Astrocyte (in vitro differentiated cells and primary cell): ENCODE measurements around the gene TAS1R1. TPM values are rescaled to one million over a fixed set of nuclear protein-coding genes. Genes with fewer than 3 reads are reported as not detected.

Source experiments
- DNase-seq: peaks from one replicate; pipeline ENCODE4 v3.0.0-alpha.2; 2010; ENCODE audit warnings: low read depth
- FAIRE-seq: peaks from 2 replicates; lab custom pipeline; 2011; peaks lifted over from hg19 to GRCh38; lab: Jason Lieb, UNC
- H2AFZ ChIP-seq: 2 replicates; pipeline ENCODE4 v1.6.0; 2012; ENCODE audit warnings: low read depth, low read length, inconsistent platforms
- H3K27ac ChIP-seq: 2 replicates; pipeline ENCODE4 v1.5.1; 2011; ENCODE audit warnings: low read depth, low read length, inconsistent platforms
- H3K27me3 ChIP-seq: 2 replicates; pipeline ENCODE4 v1.6.0; 2011; ENCODE audit warnings: low read length, inconsistent platforms; ENCODE audit not compliant: insufficient read depth
- H3K36me3 ChIP-seq: 2 replicates; pipeline ENCODE4 v1.5.1; 2011; ENCODE audit warnings: low read length, inconsistent platforms; ENCODE audit not compliant: insufficient read depth
- H3K4me1 ChIP-seq: 2 replicates; pipeline ENCODE4 v1.5.1; 2011; ENCODE audit warnings: low read length, inconsistent platforms; ENCODE audit not compliant: insufficient read depth
- H3K4me2 ChIP-seq: 2 replicates; pipeline ENCODE4 v1.6.0; 2012; ENCODE audit warnings: low read length, inconsistent platforms
- H3K4me3 ChIP-seq: 2 replicates; pipeline ENCODE4 v1.5.1; 2011; ENCODE audit warnings: low read depth, mild to moderate bottlenecking, low read length, inconsistent platforms; ENCODE audit not compliant: insufficient read depth
- H3K79me2 ChIP-seq: 2 replicates; pipeline ENCODE4 v1.6.0; 2012; ENCODE audit warnings: mild to moderate bottlenecking, low read length, inconsistent platforms; ENCODE audit not compliant: insufficient read depth
- H3K9ac ChIP-seq: 2 replicates; pipeline ENCODE4 v1.6.0; 2012; ENCODE audit warnings: mild to moderate bottlenecking, low read length, inconsistent platforms
- H3K9me3 ChIP-seq: 2 replicates; pipeline ENCODE4 v1.5.1; 2012; ENCODE audit warnings: low read depth, mild to moderate bottlenecking, low read length, inconsistent platforms; ENCODE audit not compliant: insufficient read depth
- H4K20me1 ChIP-seq: 2 replicates; pipeline ENCODE4 v1.6.0; 2012; ENCODE audit warnings: low read length, inconsistent platforms; ENCODE audit not compliant: insufficient read depth
- H3K27ac Mint-ChIP-seq: one replicate; pipeline ENCODE4 v1.8.0; 2021; ENCODE audit warnings: mild to moderate bottlenecking, mixed read lengths; ENCODE audit not compliant: unreplicated experiment
- H3K27me3 Mint-ChIP-seq: one replicate; pipeline ENCODE4 v1.8.0; 2021; ENCODE audit warnings: low read depth, mixed read lengths; ENCODE audit not compliant: unreplicated experiment
- H3K36me3 Mint-ChIP-seq: one replicate; pipeline ENCODE4 v1.8.0; 2021; ENCODE audit warnings: low read depth, mixed read lengths; ENCODE audit not compliant: unreplicated experiment
- H3K4me1 Mint-ChIP-seq: one replicate; pipeline ENCODE4 v1.8.0; 2021; ENCODE audit warnings: low read depth, mixed read lengths; ENCODE audit not compliant: unreplicated experiment
- H3K4me3 Mint-ChIP-seq: one replicate; pipeline ENCODE4 v1.8.0; 2021; ENCODE audit warnings: mild to moderate bottlenecking, moderate library complexity, mixed read lengths; ENCODE audit not compliant: unreplicated experiment
- H3K9me3 Mint-ChIP-seq: one replicate; pipeline ENCODE4 v1.8.0; 2021; ENCODE audit warnings: mild to moderate bottlenecking, mixed read lengths; ENCODE audit not compliant: unreplicated experiment
- CTCF ChIP-seq: IDR thresholded peaks from 2 replicates; pipeline ENCODE4 v1.5.1; 2011; ENCODE audit warnings: low read depth, mild to moderate bottlenecking, inconsistent platforms, low read length, moderate library complexity; ENCODE audit not compliant: insufficient read depth
- EZH2 ChIP-seq: IDR thresholded peaks from 2 replicates; pipeline ENCODE4 v1.6.1; 2012; ENCODE audit warnings: mild to moderate bottlenecking, low read length, inconsistent platforms; ENCODE audit not compliant: insufficient read depth
- total RNA-seq: library from RNA; stranded (reverse); gene quantifications from 2 replicates; pipeline ENCODE4 v1.2.1, GENCODE V29; 2021

The TAS1R1 gene
- total RNA-seq, 1 donor from 2014 or later, result not detected

GRCh38 chr1:6508154-6508815 is 46.8 kb upstream of the TAS1R1 start:
- no peak overlapping the region for H3K27ac ChIP-seq
- no peak overlapping the region for H3K27ac Mint-ChIP-seq
- no peak overlapping the region for H3K4me3 ChIP-seq
- no peak overlapping the region for H3K4me2 ChIP-seq
- H3K9me3 ChIP-seq, result no peaks in the 10 kb centered on the region
- no peaks in the 10 kb centered on the region for H4K20me1 ChIP-seq
- no peak for FAIRE-seq
- no peak for DNase-seq
- no peaks in the 10 kb centered on the region for H3K27me3 ChIP-seq
- peaks cover 11% of the 10 kb centered on the region for H3K27me3 Mint-ChIP-seq
- no peaks in the 10 kb centered on the region for H3K79me2 ChIP-seq
- H2AFZ ChIP-seq, result no peak overlapping the region
- H3K9ac ChIP-seq, result no peak overlapping the region
- H3K36me3 ChIP-seq, result no peaks in the 10 kb centered on the region
- no peaks in the 10 kb centered on the region for H3K9me3 Mint-ChIP-seq
- no peak overlapping the region for H3K4me3 Mint-ChIP-seq
- H3K36me3 Mint-ChIP-seq, result no peaks in the 10 kb centered on the region
- TF ChIP-seq CTCF (no peak), EZH2 (no peak)
- no peaks in the 10 kb centered on the region for H3K4me1 Mint-ChIP-seq
- no peaks in the 10 kb centered on the region for H3K4me1 ChIP-seq

- no peaks in the 10 kb centered on the region for H3K36me3 ChIP-seq
- no peak overlapping the region for H3K4me2 ChIP-seq
- H3K27me3 ChIP-seq, result no peaks in the 10 kb centered on the region
- no peak overlapping the region for H2AFZ ChIP-seq
- TF ChIP-seq EZH2, result no peak
- H4K20me1 ChIP-seq, result no peaks in the 10 kb centered on the region
- H3K4me3 Mint-ChIP-seq, result no peak overlapping the region
- no peaks in the 10 kb centered on the region for H3K9me3 ChIP-seq
- FAIRE-seq (no peak), DNase-seq (no peak)
- H3K4me3 ChIP-seq, result no peak overlapping the region
- H3K36me3 Mint-ChIP-seq, result no peaks in the 10 kb centered on the region
- peaks cover 11% of the 10 kb centered on the region for H3K27me3 Mint-ChIP-seq
- H3K4me1 Mint-ChIP-seq, result no peaks in the 10 kb centered on the region
- H3K9ac ChIP-seq, result no peak overlapping the region
- H3K27ac Mint-ChIP-seq, result no peak overlapping the region
- H3K4me1 ChIP-seq, result no peaks in the 10 kb centered on the region
- H3K79me2 ChIP-seq, result no peaks in the 10 kb centered on the region
- H3K27ac ChIP-seq, result no peak overlapping the region
- H3K9me3 Mint-ChIP-seq, result no peaks in the 10 kb centered on the region
These were observed 46.3 kb upstream of the TAS1R1 start for GRCh38 chr1:6508816-6509189.

- no peak for DNase-seq
- Histone ChIP-seq H3K9me3 (no peaks in the 10 kb centered on the region), H3K9ac (no peak overlapping the region), H3K4me1 (no peaks in the 10 kb centered on the region), H3K4me3 (no peak overlapping the region), H3K27me3 (no peaks in the 10 kb centered on the region), H2AFZ (no peak overlapping the region), H4K20me1 (no peaks in the 10 kb centered on the region), H3K27ac (no peak overlapping the region), H3K4me2 (no peak overlapping the region), H3K79me2 (no peaks in the 10 kb centered on the region), H3K36me3 (no peaks in the 10 kb centered on the region)
- Mint-ChIP-seq H3K27ac (no peak overlapping the region), H3K36me3 (no peaks in the 10 kb centered on the region), H3K4me1 (no peaks in the 10 kb centered on the region), H3K9me3 (no peaks in the 10 kb centered on the region), H3K4me3 (no peak overlapping the region), H3K27me3 (peaks cover 11% of the 10 kb centered on the region)
- no peak for FAIRE-seq
- no peak for TF ChIP-seq EZH2
- TF ChIP-seq CTCF, result no peak
These were observed 45.7 kb upstream of the TAS1R1 start for GRCh38 chr1:6509220-6509918.
